ENCODE results near the gene ZDHHC9. TPM values are rescaled to one million over a fixed set of nuclear protein-coding genes. Genes with fewer than 3 reads are reported as not detected.

The ZDHHC9 gene
- total RNA-seq, 1 experiment from 2014 or later, result 17.1 TPM

- CTCF ChIA-PET, result no interaction called here
- H3K36me3 ChIP-seq (ENCODE audit: insufficient read depth, low read length, poor library complexity, severe bottlenecking), result no peaks in the 10 kb centered on the region
- DNase-seq (ENCODE audit: low spot score), result no peak
- H3K27me3 ChIP-seq (replicated peaks; ENCODE audit: insufficient read depth, low read depth, low read length, poor library complexity), result no peaks in the 10 kb centered on the region
- TF ChIP-seq EZH2 (IDR thresholded peaks at IDR 0.05; ENCODE audit: borderline replicate concordance, low read depth, low read length, poor library complexity, severe bottlenecking), result no peak
- TF ChIP-seq CTCF (conservative IDR thresholded peaks at IDR 0.05; ENCODE audit: low read depth, low read length), result no peak
- intact Hi-C loops (cut with micrococcal nuclease; ENCODE audit: unreplicated experiment), result no loop called here
- POLR2A ChIA-PET (ENCODE audit: low non-redundant PET), result no interaction called here
- H3K4me3 ChIP-seq (ENCODE audit: low read depth, low read length, poor library complexity, severe bottlenecking), result no peak overlapping the region
- no TSS peak for BruUV-seq (replicated peaks)
- no peak overlapping the region for H3K27ac ChIP-seq (ENCODE audit: low read depth, low read length, poor library complexity, severe bottlenecking)
- H3K4me1 ChIP-seq (ENCODE audit: insufficient read depth, low read length, poor library complexity, severe bottlenecking), result no peaks in the 10 kb centered on the region
- H3K9me3 ChIP-seq (ENCODE audit: low read depth, low read length, poor library complexity, severe bottlenecking), result no peaks in the 10 kb centered on the region
Measured at GRCh38 chrX:129788527-129788926, 55.2 kb downstream of the ZDHHC9 start.

GRCh38 chrX:129787336-129788055 is 56.2 kb downstream of the ZDHHC9 start:
- BruUV-seq (replicated peaks), result no TSS peak
- Histone ChIP-seq H3K36me3 (ENCODE audit: insufficient read depth, low read length, poor library complexity, severe bottlenecking) (no peaks in the 10 kb centered on the region), H3K4me1 (ENCODE audit: insufficient read depth, low read length, poor library complexity, severe bottlenecking) (no peaks in the 10 kb centered on the region), H3K27me3 (replicated peaks; ENCODE audit: insufficient read depth, low read depth, low read length, poor library complexity) (no peaks in the 10 kb centered on the region), H3K9me3 (ENCODE audit: low read depth, low read length, poor library complexity, severe bottlenecking) (no peaks in the 10 kb centered on the region), H3K27ac (ENCODE audit: low read depth, low read length, poor library complexity, severe bottlenecking) (no peak overlapping the region), H3K4me3 (ENCODE audit: low read depth, low read length, poor library complexity, severe bottlenecking) (no peak overlapping the region)
- no peak for DNase-seq (ENCODE audit: low spot score)
- TF ChIP-seq CTCF (conservative IDR thresholded peaks at IDR 0.05; ENCODE audit: low read depth, low read length), result no peak
- TF ChIP-seq EZH2 (IDR thresholded peaks at IDR 0.05; ENCODE audit: borderline replicate concordance, low read depth, low read length, poor library complexity, severe bottlenecking), result no peak
- CTCF ChIA-PET, result no interaction called here
- POLR2A ChIA-PET (ENCODE audit: low non-redundant PET), result no interaction called here
- intact Hi-C loops (cut with micrococcal nuclease; ENCODE audit: unreplicated experiment), result no loop called here

GRCh38 chrX:129786210-129786651 is 57.5 kb downstream of the ZDHHC9 start:
- H3K27me3 ChIP-seq (replicated peaks; ENCODE audit: insufficient read depth, low read depth, low read length, poor library complexity), result no peaks in the 10 kb centered on the region
- H3K4me1 ChIP-seq (ENCODE audit: insufficient read depth, low read length, poor library complexity, severe bottlenecking), result no peaks in the 10 kb centered on the region
- no peak overlapping the region for H3K4me3 ChIP-seq (ENCODE audit: low read depth, low read length, poor library complexity, severe bottlenecking)
- ChIA-PET POLR2A (ENCODE audit: low non-redundant PET) (no interaction called here), CTCF (interaction anchor here (0.7 kb wide), 1 partner anchor 31 kb away, joined by 6 read pairs; no protein-coding TSS in a partner anchor)
- H3K9me3 ChIP-seq (ENCODE audit: low read depth, low read length, poor library complexity, severe bottlenecking), result no peaks in the 10 kb centered on the region
- H3K27ac ChIP-seq (ENCODE audit: low read depth, low read length, poor library complexity, severe bottlenecking), result no peak overlapping the region
- no peak for DNase-seq (ENCODE audit: low spot score)
- no peaks in the 10 kb centered on the region for H3K36me3 ChIP-seq (ENCODE audit: insufficient read depth, low read length, poor library complexity, severe bottlenecking)
- intact Hi-C loops (cut with micrococcal nuclease; ENCODE audit: unreplicated experiment), result no loop called here
- BruUV-seq (replicated peaks), result no TSS peak
- no peak for TF ChIP-seq CTCF (conservative IDR thresholded peaks at IDR 0.05; ENCODE audit: low read depth, low read length)
- TF ChIP-seq EZH2 (IDR thresholded peaks at IDR 0.05; ENCODE audit: borderline replicate concordance, low read depth, low read length, poor library complexity, severe bottlenecking), result no peak
